GM19468 (cell line): Measurements from ENCODE around the gene USP8.
"Not testable (repeated sequence)": the region's sequence is repeated elsewhere in the genome, so short reads cannot be mapped to it uniquely, and the experiment has no call there.

Experiments
- ATAC-seq: cut with Tn5 transposase; IDR thresholded peaks from one replicate; pipeline ENCODE4 v1.9.1; 2021; ENCODE audit warnings: mild to moderate bottlenecking, moderate library complexity, moderate number of reproducible peaks; ENCODE audit not compliant: unreplicated experiment; ENCODE audit errors: extremely low read depth

USP8 gene

GRCh38 chr15:50438251-50438650 lies 14.0 kb downstream of the USP8 start:
- no peak for ATAC-seq

- no peak for ATAC-seq
Measured at GRCh38 chr15:50440932-50441331, 16.7 kb downstream of the USP8 start.

DNA sequence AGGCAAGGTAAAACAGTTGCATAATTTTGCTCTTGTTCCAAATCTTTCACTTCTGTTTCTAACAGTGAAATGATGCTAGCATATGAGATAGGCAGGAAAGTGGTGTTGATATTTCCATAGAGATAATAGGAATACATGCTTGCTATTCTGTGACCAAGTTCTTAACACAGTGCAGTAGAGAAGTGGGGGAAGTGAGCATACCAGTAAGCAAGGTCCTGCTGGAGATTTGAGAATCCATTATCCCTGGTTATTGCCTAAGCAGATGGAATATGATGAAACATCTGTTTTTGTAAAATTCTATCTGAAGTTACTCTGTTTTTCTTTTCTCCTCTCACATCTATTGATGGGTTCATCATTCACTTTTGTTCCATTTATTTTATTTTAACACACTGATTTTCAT lies 28.7 kb downstream of the USP8 start:
- ATAC-seq: no peak

- no peak for ATAC-seq
Measured at GRCh38 chr15:50458348-50459112, 34.3 kb downstream of the USP8 start.

- no peak for ATAC-seq
Measured at GRCh38 chr15:50463423-50464358, 39.5 kb downstream of the USP8 start.

DNA sequence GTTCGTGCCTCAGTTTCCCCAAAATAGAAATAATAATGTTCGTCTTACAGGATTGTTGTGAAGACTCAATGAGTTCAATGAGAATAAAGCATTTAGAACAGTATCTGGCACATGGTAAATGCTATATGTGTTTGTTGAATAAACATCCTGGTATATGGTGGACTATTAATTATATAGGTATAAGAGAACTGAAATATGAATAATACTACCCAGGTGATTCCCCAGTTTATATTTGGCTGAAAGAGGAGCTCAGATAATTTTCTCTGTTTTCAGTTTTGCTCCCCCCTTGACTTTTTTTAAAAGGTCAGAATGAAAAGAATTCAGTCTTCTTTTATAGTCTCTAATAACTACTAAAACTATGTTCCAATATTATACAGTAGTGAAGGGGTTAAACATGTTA lies 46.9 kb downstream of the USP8 start:
- no peak for ATAC-seq

DNA sequence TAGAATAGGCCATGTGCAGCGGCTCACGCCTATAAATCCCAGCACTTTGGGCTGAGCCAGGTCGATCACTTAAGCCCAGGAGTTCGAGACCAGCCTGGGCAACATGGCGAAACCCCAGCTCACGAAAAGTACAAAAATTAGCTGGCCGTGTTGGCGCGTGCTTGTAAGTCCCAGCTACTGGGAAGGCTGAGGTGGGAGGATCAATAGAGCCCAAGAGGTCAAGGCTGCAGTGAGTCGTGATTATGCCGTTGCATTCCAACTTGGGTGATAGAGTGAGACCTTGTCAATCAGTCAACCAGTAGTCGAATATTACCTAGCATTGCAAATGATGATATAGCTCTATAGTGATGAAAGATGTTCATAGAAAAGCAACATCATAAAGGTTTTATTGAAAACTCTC lies 51.9 kb downstream of the USP8 start:
- no peak for ATAC-seq

DNA sequence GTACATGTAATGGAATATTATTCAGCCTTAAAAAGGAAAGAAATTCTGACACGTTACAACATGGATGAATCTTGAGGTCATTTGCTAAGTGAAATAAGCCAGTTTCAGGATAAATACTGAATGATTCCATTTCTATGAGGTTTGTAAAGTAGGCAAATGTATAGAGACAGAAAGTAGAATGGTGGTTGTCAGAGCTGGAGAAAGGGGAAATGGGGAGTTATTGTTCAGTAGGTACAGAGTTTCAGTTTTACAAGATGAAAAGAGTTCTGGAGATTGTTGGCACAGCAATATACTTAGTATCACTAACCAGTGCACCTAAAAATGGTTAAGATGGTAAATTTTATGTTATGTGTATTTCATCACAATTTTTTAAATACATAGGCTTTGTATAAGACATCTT lies 60.6 kb downstream of the USP8 start:
- peak; percentile 67 for ATAC-seq

GRCh38 chr15:50485389-50485788 lies 61.2 kb downstream of the USP8 start:
- no peak for ATAC-seq

DNA sequence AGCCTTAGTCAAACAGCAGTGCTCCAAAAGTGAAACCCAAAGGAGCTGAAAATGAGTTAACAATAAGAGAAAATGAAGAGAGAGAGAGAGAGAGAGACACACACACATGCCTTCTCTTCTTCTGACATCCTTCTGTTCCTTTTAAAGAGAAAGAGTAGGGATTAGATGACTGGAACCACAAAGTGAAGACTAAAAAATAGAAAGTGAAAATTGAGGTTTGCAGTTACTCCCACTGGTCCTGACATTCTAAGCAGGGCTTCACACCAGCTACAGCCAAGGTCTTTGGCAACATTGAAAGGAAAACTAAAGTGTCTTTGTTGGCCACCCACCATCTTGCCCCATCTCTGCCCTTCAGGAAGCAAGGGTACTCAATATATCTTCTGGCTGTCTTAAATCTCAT lies 63.1 kb downstream of the USP8 start:
- ATAC-seq: no peak

DNA sequence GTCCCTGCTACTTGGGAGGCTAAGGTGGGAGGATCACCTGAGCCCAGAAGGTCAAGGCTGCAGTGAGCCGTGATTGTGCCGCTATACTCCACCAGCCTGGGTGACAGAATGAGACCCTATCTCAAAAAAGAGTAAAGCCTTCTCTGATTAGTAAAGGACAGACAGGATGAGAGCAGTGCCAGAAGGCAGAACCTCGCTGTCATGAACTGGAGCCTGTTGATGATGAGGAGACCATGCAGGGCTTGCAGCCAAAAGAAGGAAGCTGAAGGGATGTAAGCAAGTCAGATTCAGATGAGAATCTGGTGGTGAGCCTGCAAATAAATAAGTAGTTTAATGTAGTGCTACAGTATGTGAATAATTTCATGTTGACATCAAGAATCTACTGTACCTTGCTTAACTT lies 69.4 kb downstream of the USP8 start:
- ATAC-seq: no peak

DNA sequence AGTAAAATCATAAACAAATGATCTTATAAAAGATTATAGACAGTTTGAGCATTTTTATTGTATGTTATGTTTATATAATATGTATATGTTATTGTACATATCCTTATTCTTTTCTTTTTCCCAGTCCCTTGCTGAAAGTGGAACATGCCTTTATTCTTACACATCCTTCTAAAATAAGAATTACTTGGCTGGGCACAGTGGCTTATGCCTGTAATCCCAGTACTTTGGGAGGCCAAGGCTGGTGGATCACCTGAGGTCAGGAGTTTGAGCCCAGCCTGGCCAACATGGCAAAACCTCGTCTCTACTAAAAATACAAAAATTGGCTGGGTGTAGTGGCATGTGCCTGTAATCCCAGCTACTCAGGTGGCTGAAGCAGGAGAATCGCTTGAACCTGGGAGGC lies 70.3 kb downstream of the USP8 start:
- ATAC-seq: not testable (repeated sequence)

DNA sequence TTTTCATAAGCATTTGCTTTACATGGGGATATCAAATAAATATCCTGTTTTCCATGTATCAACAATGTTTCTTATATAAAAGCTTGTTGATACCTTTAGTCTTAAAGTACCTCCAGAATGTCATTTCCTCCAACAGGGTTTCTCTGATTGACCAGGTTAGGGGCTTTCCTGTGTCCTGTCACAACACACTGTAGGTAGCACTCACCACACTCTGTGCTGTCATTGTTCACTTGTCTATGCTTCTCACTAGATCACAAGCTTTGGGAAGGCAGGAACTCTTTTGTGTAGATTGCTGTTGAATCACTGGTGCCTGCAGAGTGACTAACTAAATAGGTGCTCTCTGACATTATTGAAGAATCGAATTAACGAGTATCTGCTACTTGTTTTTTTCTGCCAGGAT lies 72.5 kb downstream of the USP8 start:
- ATAC-seq: no peak

DNA sequence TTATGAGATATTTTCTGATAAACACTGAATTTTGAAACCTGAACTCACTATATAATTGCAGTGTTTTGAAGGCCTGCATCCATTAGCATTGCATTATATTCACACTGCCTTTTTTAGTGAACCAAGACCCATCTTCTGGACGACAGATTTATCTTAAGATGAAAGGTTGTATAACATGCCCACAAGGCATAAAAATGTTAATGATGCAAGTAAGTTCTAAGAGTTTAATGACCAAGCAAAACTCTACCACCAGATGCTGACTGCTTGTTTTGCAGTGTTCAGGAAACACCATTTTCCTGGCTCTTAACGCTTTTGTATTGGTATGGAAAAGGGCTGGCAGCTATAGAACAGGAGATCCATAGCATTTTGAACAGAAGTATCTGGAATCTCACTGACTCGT lies 76.1 kb downstream of the USP8 start:
- ATAC-seq: no peak

DNA sequence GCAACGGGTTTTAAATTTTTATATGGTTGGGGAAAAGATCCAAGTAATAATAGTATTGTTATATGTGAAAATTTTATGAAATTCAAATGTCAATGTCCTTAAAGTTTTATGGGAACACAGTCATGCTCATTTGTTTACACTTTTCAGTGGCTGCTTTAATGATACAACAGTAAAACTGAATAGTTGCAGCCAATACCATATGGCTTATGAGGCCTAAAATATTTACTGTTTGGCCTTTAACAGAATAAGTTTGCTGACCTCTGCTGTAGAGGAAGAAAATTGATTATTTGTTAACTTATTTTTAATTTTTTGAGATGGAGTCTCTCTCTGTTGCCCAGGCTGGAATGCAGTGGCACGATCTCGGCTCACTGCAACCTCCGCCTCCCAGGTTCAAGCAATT lies 77.6 kb downstream of the USP8 start:
- ATAC-seq: no peak

- no peak for ATAC-seq
Measured at GRCh38 chr15:50503144-50503543, 78.9 kb downstream of the USP8 start.

- not testable (repeated sequence) for ATAC-seq
Measured at GRCh38 chr15:50505656-50506055, 81.5 kb downstream of the USP8 start.

GRCh38 chr15:50506121-50506520 lies 81.9 kb downstream of the USP8 start:
- no peak for ATAC-seq

- ATAC-seq: no peak
Measured at GRCh38 chr15:50513001-50513400, 88.8 kb downstream of the USP8 start.

DNA sequence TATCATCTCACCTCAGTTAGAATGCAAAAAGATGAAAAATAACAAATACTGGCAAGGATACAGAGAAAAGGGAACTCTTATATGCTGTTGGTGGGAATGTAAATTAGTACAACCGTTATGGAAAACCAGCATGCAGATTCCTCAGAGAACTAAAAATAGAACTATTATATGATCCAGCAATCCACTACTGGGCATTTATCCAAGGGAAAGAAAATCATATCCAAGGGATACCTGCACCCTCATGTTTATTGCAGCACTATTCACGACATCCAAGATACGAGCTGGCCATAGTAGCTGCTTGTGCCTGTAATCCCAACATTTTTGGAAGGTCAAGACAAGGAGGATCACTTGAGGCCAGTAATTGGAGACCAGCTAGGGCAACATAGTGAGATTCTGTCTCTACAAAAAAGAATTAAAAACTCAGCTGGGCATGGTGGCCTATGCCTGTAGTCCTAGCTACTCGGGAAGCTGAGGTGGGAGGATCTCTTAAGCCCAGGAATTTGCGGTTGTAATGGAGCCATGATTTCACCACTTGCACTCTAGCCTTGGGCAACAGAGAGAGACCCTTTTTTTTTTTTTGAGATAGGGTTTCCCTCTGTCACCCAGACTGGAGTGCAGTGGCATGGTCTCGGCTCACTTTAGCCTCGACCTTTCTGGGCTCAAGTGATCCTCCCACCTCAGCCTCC lies 95.7 kb downstream of the USP8 start:
- no peak for ATAC-seq

DNA sequence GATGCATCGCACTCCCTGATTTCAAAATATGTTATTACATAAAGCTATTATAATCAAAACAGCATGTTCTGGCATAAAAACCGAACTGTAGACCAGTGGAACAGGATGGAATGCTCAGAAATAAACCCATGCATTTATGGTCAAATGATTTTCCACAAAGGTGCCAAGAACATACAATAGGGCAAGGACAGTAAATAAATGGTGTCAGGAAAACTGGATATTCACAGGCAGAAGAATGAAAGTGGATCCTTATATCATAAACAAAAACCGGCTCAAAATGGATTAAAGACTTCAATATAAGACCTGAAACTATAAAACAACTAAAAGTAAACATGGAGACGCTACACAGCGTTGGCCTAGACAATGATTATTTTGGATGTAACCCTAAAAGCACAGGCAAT lies 99.6 kb downstream of the USP8 start:
- no peak for ATAC-seq
